GM10248 (cell line): ENCODE data around the gene RERE.

ENCODE experiments used
- CTCF ChIA-PET: fragments of 300-600 bp; sonication (Branson Sonifier 250); formaldehyde crosslinking; extraction: SDS; loops from one replicate; lab custom pipeline; 2021; ENCODE audit warnings: antibody characterized with exemption; lab: Yijun Ruan, JAX
- POLR2A ChIA-PET: fragments of 350-650 bp; sonication (Branson Sonifier 250); formaldehyde crosslinking; extraction: SDS; loops from one replicate; lab custom pipeline; 2020; ENCODE audit warnings: antibody characterized with exemption; lab: Yijun Ruan, JAX
- DNase-seq: peaks from one replicate; pipeline ENCODE4 v3.0.0; 2012; ENCODE audit errors: extremely low spot score
- TF ChIP-seq, protein P1 (sequence below): IDR thresholded peaks from 2 replicates; pipeline ENCODE4 v1.5.1; 2012; ENCODE audit warnings: mild to moderate bottlenecking, low read depth; ENCODE audit errors: extremely low read depth, missing control alignments, control extremely low read depth

The RERE gene

DNA sequence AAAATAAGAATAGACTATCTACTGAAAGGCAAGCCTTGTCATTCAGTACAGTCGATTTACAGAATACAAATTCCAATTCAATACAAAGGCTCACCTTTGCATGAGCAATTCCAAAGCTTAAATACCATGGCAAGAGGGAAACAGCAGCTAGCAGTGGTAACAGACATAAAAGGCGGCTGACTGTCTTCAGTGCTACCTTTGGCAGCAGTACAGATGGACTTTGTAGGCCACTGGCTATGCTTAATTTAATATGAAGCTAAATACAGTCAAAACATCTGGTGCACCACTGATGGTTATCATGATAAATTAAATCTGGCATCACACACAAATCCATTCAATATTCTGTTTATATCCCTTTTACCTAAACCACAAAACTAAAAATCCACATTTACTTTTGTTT lies 62.4 kb downstream of the RERE start:
- TF ChIP-seq, protein P1, sequence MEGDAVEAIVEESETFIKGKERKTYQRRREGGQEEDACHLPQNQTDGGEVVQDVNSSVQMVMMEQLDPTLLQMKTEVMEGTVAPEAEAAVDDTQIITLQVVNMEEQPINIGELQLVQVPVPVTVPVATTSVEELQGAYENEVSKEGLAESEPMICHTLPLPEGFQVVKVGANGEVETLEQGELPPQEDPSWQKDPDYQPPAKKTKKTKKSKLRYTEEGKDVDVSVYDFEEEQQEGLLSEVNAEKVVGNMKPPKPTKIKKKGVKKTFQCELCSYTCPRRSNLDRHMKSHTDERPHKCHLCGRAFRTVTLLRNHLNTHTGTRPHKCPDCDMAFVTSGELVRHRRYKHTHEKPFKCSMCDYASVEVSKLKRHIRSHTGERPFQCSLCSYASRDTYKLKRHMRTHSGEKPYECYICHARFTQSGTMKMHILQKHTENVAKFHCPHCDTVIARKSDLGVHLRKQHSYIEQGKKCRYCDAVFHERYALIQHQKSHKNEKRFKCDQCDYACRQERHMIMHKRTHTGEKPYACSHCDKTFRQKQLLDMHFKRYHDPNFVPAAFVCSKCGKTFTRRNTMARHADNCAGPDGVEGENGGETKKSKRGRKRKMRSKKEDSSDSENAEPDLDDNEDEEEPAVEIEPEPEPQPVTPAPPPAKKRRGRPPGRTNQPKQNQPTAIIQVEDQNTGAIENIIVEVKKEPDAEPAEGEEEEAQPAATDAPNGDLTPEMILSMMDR: no peak
- POLR2A ChIA-PET: no interaction called here
- CTCF ChIA-PET: no interaction called here
- no peak for DNase-seq

DNA sequence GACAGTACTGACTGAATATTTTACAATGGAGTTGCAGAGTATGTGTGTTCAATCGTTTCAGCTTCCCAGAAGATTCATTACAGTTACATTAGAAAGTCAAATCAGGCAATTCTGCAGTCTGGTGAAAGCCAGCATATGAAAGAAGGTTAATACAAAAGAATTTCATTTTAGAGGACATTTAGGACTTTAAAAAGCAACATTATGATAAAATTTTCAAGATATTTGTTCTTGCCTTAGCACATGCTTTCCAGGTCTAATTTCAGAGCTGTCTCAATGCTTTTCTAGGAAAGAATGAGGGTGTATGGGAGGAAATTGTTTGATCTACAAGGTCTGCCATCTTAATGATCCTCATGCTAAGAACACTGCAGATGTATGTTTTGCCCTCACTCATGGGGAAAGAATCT lies 63.2 kb downstream of the RERE start:
- TF ChIP-seq, protein P1: no peak
- no peak for DNase-seq
- ChIA-PET CTCF (no interaction called here), POLR2A (no interaction called here)

DNA sequence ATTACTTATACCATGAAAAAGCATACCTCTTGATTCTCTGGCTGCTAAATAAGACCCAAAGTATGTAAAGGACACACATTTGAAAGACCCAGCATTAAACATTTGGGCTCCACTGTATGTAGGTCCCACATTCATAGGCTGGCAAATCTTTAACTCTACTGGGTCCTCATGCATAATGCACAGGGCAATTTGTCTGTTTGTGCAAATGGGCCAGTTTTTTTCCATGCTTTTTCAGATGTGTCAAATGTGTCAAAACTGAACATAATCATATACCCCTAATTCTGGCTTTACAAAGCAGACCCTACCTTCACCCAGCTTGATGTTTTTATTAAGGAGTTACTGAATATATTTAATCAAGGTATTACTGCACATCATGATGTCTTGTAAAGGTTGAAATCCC lies 63.7 kb downstream of the RERE start:
- POLR2A ChIA-PET: no interaction called here
- DNase-seq: no peak
- TF ChIP-seq, protein P1: no peak
- CTCF ChIA-PET: no interaction called here

DNA sequence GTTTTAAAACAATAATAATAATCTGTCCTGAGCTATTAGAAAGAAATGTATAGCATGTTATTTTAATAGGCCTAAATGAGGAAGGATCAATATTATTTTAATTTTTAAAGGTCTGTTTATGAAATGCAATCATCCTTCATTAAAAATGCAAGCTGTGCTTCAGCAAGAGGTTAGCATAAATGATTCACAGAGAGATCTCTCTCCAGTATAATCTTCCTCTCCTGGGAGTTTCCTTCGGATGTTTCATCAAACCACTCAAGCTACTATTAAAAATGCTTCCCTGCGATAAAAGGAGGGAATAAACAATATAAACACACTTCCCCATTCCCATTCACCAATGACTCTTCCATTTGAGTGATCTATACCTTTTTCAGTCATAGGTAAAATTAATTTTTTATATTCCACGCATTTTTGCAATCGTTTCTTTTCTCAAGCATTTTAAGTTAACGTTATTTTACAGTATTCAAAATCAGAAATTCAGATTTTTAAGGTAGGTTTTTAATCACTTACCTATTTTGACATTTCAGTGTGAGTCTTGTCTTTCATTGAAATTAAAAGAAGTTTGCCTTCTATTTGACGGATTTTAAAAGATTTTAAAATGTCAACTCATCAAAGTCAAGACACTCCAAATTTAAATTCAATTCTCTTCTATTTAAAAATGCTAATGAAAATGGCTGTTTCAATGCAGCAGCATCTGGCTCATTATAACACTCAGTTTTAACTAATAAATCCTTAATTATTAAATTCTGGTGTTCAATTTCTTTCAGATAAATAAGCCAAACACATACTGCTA lies 64.3 kb downstream of the RERE start:
- ChIA-PET CTCF (interaction anchor here (1.6 kb wide), 1 partner anchor 27 kb away, joined by 4 read pairs; no protein-coding TSS in a partner anchor), POLR2A (no interaction called here)
- DNase-seq: no peak
- TF ChIP-seq, protein P1: no peak

DNA sequence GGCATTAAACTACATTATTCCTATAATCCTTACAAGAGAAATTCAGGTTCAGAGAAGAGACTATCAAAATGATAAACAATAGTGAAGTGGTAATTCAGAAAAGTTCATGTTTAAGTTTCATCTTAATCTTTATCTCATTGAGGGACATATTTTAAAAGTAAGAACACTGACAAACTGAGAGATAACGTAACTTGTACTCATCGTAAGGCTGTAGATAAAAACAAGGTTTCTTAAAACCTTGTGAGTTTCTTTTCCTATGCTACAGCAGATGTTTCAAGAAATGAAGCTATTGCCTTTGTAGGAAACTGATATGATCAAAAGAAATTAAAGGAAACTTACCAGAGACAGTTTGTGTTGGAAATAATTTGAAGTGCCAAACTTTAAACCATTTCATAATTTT lies 65.0 kb downstream of the RERE start:
- ChIA-PET POLR2A (no interaction called here), CTCF (interaction anchor here (1.1 to 1.6 kb wide), 2 partner anchors 10 to 26 kb away, joined by 3 to 4 read pairs; no protein-coding TSS in a partner anchor)
- no peak for DNase-seq
- TF ChIP-seq, protein P1: no peak

DNA sequence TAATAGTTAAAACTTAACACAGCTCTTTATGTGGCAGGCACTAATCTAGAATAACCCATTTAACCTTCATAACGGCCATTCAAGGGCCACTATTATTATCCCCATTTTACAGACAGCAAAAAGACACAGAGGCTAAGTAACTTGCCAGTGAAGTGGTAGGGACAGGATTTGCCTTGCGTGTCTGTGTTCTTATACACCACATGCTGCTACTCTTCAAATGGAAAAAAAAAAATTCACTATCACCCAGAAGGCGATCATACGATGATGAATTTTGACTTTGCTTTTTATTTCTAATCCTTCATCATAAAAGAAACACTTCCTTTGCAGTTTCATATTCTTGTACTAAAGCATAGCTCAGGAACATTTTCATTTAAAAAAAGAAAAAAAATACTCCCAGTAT lies 65.5 kb downstream of the RERE start:
- ChIA-PET CTCF (interaction anchor here (0.9 to 1.6 kb wide), 3 partner anchors 9 to 25 kb away, joined by 3 to 5 read pairs (median 4); no protein-coding TSS in a partner anchor), POLR2A (no interaction called here)
- TF ChIP-seq, protein P1: no peak
- no peak for DNase-seq
